GM12878 (cell line): ENCODE measurements around the gene PBLD.

Experiments
- CTCF ChIP-seq, 3 experiments: IDR thresholded peaks in 2 of 3; conservative IDR thresholded peaks in 1 of 3; 2 replicates each; pipeline ENCODE4 v1.5.1; 2011; ENCODE audit warnings: low read depth in 3 of 3, low read length in 3 of 3, mild to moderate bottlenecking in 3 of 3, control low read depth in 2 of 3, moderate library complexity in 2 of 3, inconsistent platforms in 1 of 3, mixed read lengths in 1 of 3; ENCODE audit not compliant: control insufficient read depth in 2 of 3, insufficient read depth in 1 of 3; ENCODE audit errors: extremely low read depth in 1 of 3
- HCFC1 ChIP-seq: fragments of 150-350 bp; IDR thresholded peaks from 2 replicates; pipeline ENCODE4 v1.6.1; 2014; ENCODE audit warnings: low read length
- NBN ChIP-seq: fragments of 450-650 bp; IDR thresholded peaks from 2 replicates; pipeline ENCODE4 v1.6.1; 2016
- SMARCA5 ChIP-seq: fragments of 450-650 bp; IDR thresholded peaks from 2 replicates; pipeline ENCODE4 v1.6.1; 2017; ENCODE audit warnings: mild to moderate bottlenecking
- TF ChIP-seq, protein P1 (sequence below): IDR thresholded peaks from 2 replicates; pipeline ENCODE4 v1.6.1; 2012; ENCODE audit warnings: low read depth, low read length, improper control_type of control experiment

DNA sequence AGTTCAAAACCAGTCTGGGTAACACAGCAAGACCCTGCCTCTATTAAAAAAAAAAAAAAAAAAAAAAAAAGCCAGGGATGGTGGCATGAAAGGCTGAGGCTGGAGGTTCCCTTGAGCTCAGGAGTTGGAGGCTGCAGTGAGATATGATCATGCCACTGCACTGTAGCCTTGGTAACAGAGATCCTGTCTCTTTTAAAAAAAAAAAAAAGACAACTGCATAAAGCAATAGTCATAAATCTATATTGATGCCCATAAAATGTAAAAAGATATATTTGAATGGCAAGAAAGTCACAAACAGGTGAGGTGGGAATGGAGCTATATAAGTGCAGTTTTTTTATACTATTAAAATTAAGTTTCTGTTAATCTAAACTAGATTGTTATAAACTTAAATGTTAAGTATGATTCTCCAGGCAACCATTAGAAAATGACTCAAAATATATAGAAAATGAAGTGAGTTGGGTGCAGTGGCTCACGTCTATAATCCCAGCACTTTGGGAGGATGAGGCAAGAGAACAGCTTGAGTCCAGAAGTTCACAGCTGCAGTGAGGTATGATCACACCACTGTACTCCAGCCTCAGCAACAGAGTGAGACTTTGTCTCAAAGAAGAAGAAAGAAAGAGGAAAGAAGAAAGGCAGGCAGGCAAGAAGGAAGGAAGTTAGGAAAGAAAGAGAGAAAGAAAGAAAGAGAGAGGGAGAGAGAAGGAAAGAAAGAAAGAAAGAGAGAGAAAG lies 14.2 kb downstream of the PBLD start:
- TF ChIP-seq HCFC1 (no peak), NBN (no peak), CTCF (IDR thresholded peaks at IDR 0.05 in 2 of 3, conservative IDR thresholded peaks at IDR 0.05 in 1 of 3; ENCODE audit: control insufficient read depth in 2 of 3, extremely low read depth in 1 of 3, insufficient read depth in 1 of 3, low read depth in 3 of 3, low read length in 3 of 3) (no peak), SMARCA5 (no peak)
- TF ChIP-seq, protein P1, sequence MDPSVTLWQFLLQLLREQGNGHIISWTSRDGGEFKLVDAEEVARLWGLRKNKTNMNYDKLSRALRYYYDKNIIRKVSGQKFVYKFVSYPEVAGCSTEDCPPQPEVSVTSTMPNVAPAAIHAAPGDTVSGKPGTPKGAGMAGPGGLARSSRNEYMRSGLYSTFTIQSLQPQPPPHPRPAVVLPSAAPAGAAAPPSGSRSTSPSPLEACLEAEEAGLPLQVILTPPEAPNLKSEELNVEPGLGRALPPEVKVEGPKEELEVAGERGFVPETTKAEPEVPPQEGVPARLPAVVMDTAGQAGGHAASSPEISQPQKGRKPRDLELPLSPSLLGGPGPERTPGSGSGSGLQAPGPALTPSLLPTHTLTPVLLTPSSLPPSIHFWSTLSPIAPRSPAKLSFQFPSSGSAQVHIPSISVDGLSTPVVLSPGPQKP, result no peak
